Adrenal gland (tissue), 12 donors: Measurements from ENCODE around the gene MAP1LC3B2. TPM values are rescaled to one million over a fixed set of nuclear protein-coding genes. Genes with fewer than 3 reads are reported as not detected.
A peak's percentile ranks its signal among the peaks of the same experiment; 100 is the strongest.

Experiments
- DNase-seq, 7 donors: peaks; one replicate each; pipeline ENCODE4 v3.0.0-alpha.2; 2019 to 2020
- H3K27ac ChIP-seq, 5 donors: fragments of 200-600 bp; sonication (generic) in 4 of 5; 1 replicate in 3 of 5; 2 replicates in 2 of 5; pipeline versions ENCODE4 v1.5.1 to v1.8.0; 2016 to 2020; ENCODE audit warnings: mild to moderate bottlenecking in 1 of 5
- H3K27me3 ChIP-seq: fragments of 200-600 bp; 2 replicates; pipeline ENCODE4 v1.8.0; 2021
- H3K36me3 ChIP-seq, 2 donors: fragments of 200-600 bp; replicated peaks in 1 of 2; 1 replicate in 1 of 2; 2 replicates in 1 of 2; pipeline versions ENCODE4 v1.5.1 to v1.8.0; 2018 to 2022
- H3K4me1 ChIP-seq, 2 donors: fragments of 200-600 bp; replicated peaks in 1 of 2; 1 replicate in 1 of 2; 2 replicates in 1 of 2; pipeline versions ENCODE4 v1.5.1 to v1.8.0; 2018 to 2021
- H3K4me3 ChIP-seq, 4 donors: fragments of 200-600 bp; sonication (generic) in 3 of 4; one replicate each; pipeline ENCODE4 v1.5.1; 2016 to 2018
- H3K9me3 ChIP-seq, 3 donors: fragments of 200-600 bp; sonication (generic) in 1 of 3; replicated peaks in 1 of 3; 1 replicate in 2 of 3; 2 replicates in 1 of 3; pipeline versions ENCODE4 v1.5.1 to v1.8.0; 2016 to 2021
- POLR2A ChIP-seq, 2 donors: fragments of 450-650 bp; IDR thresholded peaks; one replicate each; pipeline ENCODE4 v1.6.1; 2017; ENCODE audit warnings: antibody characterized with exemption in 2 of 2, mild to moderate bottlenecking in 2 of 2, moderate library complexity in 1 of 2
- WGBS, 4 donors: extraction: QIAGEN DNeasy Blood & Tissue Kit in 2 of 4; methylation state at CpG; one replicate each; pipeline versions ENCODE4 v1.1.5 to v1.1.7; 2013 to 2017; 5-methylcytosine and 5-hydroxymethylcytosine counted together
- intact Hi-C, 2 donors: fragments of 100-400 bp; cut with DNase I; formaldehyde crosslinking; loops; one replicate each; pipeline versions ENCODE4 v1.14.1 to v1.15.0; 2022 to 2023
- polyA plus RNA-seq, 3 donors: library from polyadenylated mRNA; stranded (reverse); fragments of 200-250 nt in 2 of 3; fragments of 350-450 nt in 1 of 3; fragmentation: Illumina TruSeq in 1 of 3; extraction: RNeasy Lipid Tissue Mini Kit (QIAGEN cat#74804) in 1 of 3; gene quantifications; one replicate each; pipeline ENCODE4 v1.2.3, GENCODE V29; 2013 to 2014
- total RNA-seq, 9 donors: library from RNA; depleted of rRNA in 4 of 9; stranded (reverse); fragments of >200 nt in 4 of 9; fragments of 120-200 nt in 1 of 9; fragmentation: NEBNext Ultra II Directional in 1 of 9; extraction: Animal tissue kit (Norgen Biotek cat#: 25700) in 1 of 9; gene quantifications; one replicate each; pipeline versions ENCODE4 v1.1.0 to v1.2.4, GENCODE V29; 2013 to 2023
- TF ChIP-seq, protein P1 (sequence below), 6 experiments: fragments of 450-650 bp in 4 of 6; fragments of 200-600 bp in 2 of 6; sonication (generic) in 1 of 6; IDR thresholded peaks; 1 replicate in 5 of 6; 2 replicates in 1 of 6; pipeline versions ENCODE4 v1.5.1 to v1.8.0; 2016 to 2021; ENCODE audit warnings: antibody characterized with exemption in 6 of 6, mild to moderate bottlenecking in 2 of 6, moderate library complexity in 1 of 6
- donor health status: healthy with polysubstance abuse.
- donor health status: Bipolar disorder and iron deficiency.
- donor health status: DM: yes; HTN: yes; CAD: no.
- donor health status: DM: no; HTN: no; CAD: no.
- donor health status: DM: no; HTN: no; CAD: no.
- donor health status: DM: yes; HTN: yes; CAD: no.

Gene MAP1LC3B2
- total and polyA plus RNA-seq, 12 donors, result 0.54 to 4.6 (median 1.4) TPM; not detected in 1

DNA sequence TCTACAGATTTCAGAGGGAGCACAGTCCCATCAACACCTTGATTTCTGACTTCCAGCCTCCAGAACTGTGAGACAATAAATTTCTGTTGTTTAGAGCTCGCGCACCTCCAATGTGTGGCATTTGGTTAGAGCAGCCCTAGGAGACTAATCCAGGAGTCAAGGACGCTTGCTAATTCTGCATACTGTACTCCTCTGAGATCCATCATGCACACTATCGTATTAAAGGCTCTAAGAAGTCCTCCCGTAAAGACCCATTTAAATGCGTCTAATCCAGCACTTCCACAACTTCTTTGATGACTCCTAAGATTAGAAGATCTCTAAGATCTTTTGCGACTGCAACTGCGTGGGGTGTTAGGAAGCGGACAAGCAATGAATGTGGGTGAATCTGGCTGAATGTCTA, 30.4 kb downstream of the MAP1LC3B2 start:
- no peaks in the 10 kb centered on the region for H3K9me3 ChIP-seq
- DNase-seq, result no peak
- intact Hi-C loops, result no loop called here
- H3K4me1 ChIP-seq, result peaks cover 0 to under 1% of the 10 kb centered on the region in 2 donors
- H3K27ac ChIP-seq, result no peak overlapping the region
- no peaks in the 10 kb centered on the region for H3K27me3 ChIP-seq
- no peak for TF ChIP-seq POLR2A (IDR thresholded peaks at IDR 0.05)
- TF ChIP-seq, protein P1, sequence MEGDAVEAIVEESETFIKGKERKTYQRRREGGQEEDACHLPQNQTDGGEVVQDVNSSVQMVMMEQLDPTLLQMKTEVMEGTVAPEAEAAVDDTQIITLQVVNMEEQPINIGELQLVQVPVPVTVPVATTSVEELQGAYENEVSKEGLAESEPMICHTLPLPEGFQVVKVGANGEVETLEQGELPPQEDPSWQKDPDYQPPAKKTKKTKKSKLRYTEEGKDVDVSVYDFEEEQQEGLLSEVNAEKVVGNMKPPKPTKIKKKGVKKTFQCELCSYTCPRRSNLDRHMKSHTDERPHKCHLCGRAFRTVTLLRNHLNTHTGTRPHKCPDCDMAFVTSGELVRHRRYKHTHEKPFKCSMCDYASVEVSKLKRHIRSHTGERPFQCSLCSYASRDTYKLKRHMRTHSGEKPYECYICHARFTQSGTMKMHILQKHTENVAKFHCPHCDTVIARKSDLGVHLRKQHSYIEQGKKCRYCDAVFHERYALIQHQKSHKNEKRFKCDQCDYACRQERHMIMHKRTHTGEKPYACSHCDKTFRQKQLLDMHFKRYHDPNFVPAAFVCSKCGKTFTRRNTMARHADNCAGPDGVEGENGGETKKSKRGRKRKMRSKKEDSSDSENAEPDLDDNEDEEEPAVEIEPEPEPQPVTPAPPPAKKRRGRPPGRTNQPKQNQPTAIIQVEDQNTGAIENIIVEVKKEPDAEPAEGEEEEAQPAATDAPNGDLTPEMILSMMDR (IDR thresholded peaks at IDR 0.05), result no peak
- H3K4me3 ChIP-seq, result no peak overlapping the region
- WGBS, 4 donors, result 74 to 84% (median 83%) methylated on average over 9 of the region's 9 CpGs
- no peaks in the 10 kb centered on the region for H3K36me3 ChIP-seq

DNA sequence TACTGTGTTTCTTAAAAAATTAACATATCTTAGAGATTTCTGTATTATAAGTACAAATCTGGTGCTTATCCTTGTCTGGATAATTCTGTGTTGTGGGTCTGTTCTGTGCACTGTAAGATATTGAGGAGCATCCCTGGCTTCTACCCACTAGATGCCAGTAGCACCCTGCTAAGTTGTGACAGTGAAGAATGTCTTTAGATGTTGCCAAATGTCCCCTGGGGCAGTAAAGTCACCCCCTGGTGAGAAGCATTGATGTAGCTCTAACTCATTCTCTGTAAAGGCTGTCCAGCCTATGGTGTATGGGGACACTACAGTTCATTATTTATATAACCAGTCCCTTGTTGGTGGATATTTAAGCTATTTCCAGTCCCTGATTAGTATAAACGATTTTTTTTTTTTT, 31.4 kb downstream of the MAP1LC3B2 start:
- Histone ChIP-seq H3K27me3 (no peaks in the 10 kb centered on the region), H3K9me3 (no peaks in the 10 kb centered on the region), H3K4me1 (peaks cover 0 to 4% of the 10 kb centered on the region in 2 donors), H3K4me3 (no peak overlapping the region), H3K27ac (no peak overlapping the region), H3K36me3 (no peaks in the 10 kb centered on the region)
- TF ChIP-seq POLR2A (IDR thresholded peaks at IDR 0.05), result no peak
- TF ChIP-seq, protein P1 (IDR thresholded peaks at IDR 0.05), result no peak
- DNase-seq, result no peak
- intact Hi-C loops, result no loop called here
- WGBS, 4 donors, result 13 to 38% (median 18%) methylated on average over 1 of the region's 1 CpG

DNA sequence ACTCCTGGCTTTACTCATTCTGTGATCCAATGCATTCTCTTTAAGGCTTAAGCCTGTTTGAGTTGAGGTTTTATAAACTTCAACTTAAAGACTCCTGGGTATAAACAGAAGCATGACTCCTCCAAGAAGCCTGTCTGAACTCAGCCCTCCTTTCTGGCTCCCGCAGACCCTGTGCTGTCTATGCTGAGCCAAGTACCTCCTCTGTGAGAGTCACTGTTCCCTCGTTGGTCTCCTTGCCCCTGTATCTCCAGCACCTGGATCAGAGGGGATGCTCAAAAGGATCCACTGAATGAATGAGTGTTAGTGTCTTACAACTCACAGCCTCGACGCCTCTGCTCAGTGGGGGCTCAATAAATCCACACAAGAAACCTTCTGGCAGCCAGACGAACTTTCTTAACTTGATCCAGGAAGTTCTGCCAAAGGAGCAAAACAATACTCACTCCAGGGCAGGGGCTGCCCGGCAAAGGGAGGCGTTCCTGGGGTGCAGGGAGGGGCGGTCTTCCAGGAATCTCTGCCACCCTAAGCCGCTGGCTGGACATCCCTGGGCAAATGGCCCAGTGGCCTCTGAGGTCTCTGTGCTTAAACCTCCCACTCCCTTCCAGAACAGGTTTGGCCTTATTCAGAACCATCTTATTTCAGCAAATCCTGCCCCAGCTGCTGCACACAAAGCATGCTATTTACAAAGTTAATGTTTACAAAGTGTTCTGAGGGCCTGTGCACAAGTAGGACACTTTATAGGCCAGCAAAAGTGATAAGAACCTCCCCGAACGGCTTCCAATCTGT, 32.9 kb downstream of the MAP1LC3B2 start:
- no peaks in the 10 kb centered on the region for H3K27me3 ChIP-seq
- H3K36me3 ChIP-seq, result no peaks in the 10 kb centered on the region
- peak overlapping the region in 1 of 5 donors; percentile 25 for H3K27ac ChIP-seq
- intact Hi-C loops, result no loop called here
- TF ChIP-seq, protein P1 (IDR thresholded peaks at IDR 0.05), result no peak
- TF ChIP-seq POLR2A (IDR thresholded peaks at IDR 0.05), result no peak
- H3K4me3 ChIP-seq, result no peak overlapping the region
- no peaks in the 10 kb centered on the region for H3K9me3 ChIP-seq
- peak in 2 of 7 donors; percentile 11 to 25 for DNase-seq
- 51 to 64% (median 56%) methylated on average over 9 to 11 of the region's 11 CpGs for WGBS, 4 donors
- H3K4me1 ChIP-seq, result peaks cover 0 to 4% of the 10 kb centered on the region in 2 donors

DNA sequence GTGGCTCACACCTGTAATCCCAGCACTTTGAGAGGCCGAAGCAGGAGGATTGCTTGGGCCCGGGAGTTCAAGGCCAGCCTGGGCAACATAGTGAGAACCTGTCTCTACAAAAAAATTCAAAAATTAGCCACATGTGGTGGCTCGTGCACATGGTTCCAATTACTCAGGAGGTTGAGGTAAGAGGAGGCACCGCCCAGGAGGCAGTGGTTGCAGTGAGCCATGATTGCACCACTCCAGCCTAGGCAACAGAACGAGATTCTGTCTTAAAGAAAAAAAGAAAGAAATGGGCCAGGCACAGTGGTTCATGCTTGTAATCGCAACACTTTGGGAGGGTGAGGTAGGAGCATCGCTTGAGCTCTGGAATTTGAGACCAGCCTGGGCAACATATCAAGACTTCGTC, 33.5 kb downstream of the MAP1LC3B2 start:
- no peak for TF ChIP-seq POLR2A (IDR thresholded peaks at IDR 0.05)
- TF ChIP-seq, protein P1 (IDR thresholded peaks at IDR 0.05), result no peak
- peaks cover 0 to 4% of the 10 kb centered on the region in 2 donors for H3K4me1 ChIP-seq
- H3K36me3 ChIP-seq, result no peaks in the 10 kb centered on the region
- intact Hi-C loops, result no loop called here
- H3K27me3 ChIP-seq, result no peaks in the 10 kb centered on the region
- H3K27ac ChIP-seq, result no peak overlapping the region
- DNase-seq, result no peak
- 83 to 90% (median 85%) methylated on average over 8 of the region's 8 CpGs for WGBS, 4 donors
- no peak overlapping the region for H3K4me3 ChIP-seq
- no peaks in the 10 kb centered on the region for H3K9me3 ChIP-seq
